GM20431 (cell line): ENCODE measurements around the gene PDE6H.

Source experiments
- in situ Hi-C: fragments of 300-500 bp; cut with MseI, MboI; formaldehyde crosslinking; loops from one replicate; pipeline ENCODE4 v1.15.0; 2020; ENCODE audit warnings: low sequenced_read_pairs; ENCODE audit not compliant: unreplicated experiment

PDE6H gene

DNA sequence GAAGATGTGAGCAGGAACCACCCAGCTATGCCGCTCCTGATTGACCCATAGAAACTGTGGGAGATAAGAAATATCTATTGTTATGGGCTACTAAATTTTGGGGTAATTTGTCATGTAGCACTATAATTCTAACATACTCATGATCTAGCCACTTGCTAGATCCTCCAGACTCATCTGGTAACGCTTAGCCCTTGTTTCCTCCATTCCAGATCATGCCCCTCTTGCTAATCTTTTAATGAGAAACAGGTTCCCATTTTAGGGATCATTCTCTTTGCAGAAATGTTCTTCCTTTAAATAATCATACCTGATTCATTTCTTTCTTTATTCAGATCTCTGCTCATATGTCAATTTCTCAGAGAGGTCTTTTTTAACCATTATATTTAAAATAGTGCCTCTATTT, 7.6 kb upstream of the PDE6H start:
- in situ Hi-C loops: no loop called here

DNA sequence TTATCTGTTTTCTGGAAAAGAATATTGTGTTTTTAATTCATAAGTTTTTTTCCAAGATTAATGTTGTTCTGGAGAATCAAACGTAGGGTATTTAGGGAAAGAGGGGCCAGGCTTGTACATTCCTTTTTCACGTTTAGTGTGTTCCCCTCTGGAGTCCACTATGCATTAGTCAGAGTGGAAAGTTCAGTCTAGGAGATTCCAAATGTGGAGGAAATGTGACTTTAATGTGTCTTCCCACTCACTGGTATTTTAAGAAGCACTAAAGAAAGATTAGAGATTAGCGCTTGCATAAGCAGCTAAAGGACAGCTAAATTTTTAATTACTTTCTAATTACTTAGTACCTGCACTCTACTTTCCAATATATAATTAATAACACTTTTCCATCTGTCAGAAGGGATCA, 4.4 kb upstream of the PDE6H start:
- in situ Hi-C loops: no loop called here

GRCh38 chr12:14970473-14970872, 2.4 kb upstream of the PDE6H start:
- in situ Hi-C loops: no loop called here

GRCh38 chr12:14974633-14975032, 1.8 kb downstream of the PDE6H start:
- in situ Hi-C loops: no loop called here

- in situ Hi-C loops: no loop called here
Measured at GRCh38 chr12:14975457-14975856, 2.6 kb downstream of the PDE6H start.

DNA sequence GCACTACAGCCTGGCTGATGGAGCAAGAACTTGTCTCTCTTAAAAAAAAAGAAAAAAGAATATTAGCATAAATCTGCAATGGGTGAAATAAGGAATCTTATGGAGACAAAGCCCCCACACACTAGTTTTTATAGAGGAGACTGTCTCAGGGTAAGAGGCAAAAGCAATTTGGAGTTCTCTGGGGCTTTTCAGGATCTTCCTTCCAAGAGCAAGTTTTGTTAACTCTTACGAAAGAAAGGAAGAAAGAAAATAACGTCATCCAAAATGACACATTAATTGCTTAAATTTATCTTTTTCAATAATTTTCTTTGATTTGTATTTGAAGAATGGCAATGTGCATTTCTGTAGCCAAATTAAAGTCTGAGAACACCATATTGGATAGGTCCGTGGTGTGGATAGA, 3.8 kb downstream of the PDE6H start:
- in situ Hi-C loops: no loop called here

GRCh38 chr12:14979468-14979867, 6.6 kb downstream of the PDE6H start:
- in situ Hi-C loops: no loop called here

GRCh38 chr12:14981049-14981448, 8.2 kb downstream of the PDE6H start:
- in situ Hi-C loops: no loop called here

- in situ Hi-C loops: no loop called here
Measured at GRCh38 chr12:14982562-14982961, 9.7 kb downstream of the PDE6H start.

DNA sequence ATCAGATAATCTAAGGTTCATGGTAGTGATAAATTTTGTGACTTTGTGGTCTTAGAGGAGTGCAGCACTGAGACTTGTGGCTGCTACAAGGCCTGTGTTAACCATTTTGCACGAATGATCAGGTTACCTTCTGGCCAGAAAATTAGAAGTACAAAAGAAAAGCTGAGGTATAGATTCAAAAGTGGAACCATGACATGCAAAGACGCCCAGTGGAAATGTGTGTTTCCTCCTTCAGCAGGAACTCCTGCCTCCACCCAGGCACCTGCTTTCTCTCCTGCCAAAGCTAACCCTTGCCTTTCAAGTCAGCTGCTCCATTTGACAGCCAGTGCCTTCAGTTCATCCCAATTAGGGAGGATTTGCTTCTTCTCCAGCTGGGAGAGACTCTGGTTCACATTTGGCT, 10.1 kb downstream of the PDE6H start:
- in situ Hi-C loops: no loop called here

- in situ Hi-C loops: no loop called here
Measured at GRCh38 chr12:14984036-14984435, 11.2 kb downstream of the PDE6H start.

GRCh38 chr12:14984766-14985285, 12.0 kb downstream of the PDE6H start:
- in situ Hi-C loops: no loop called here

- in situ Hi-C loops: no loop called here
Measured at GRCh38 chr12:14986449-14986848, 13.6 kb downstream of the PDE6H start.

- in situ Hi-C loops: no loop called here
Measured at GRCh38 chr12:14988035-14988434, 15.2 kb downstream of the PDE6H start.

GRCh38 chr12:14989790-14990189, 16.9 kb downstream of the PDE6H start:
- in situ Hi-C loops: loop anchor here (10.0 kb wide), 1 partner anchor 135 kb away; no protein-coding TSS in a partner anchor

- in situ Hi-C loops: loop anchor here (10.0 kb wide), 1 partner anchor 136 kb away; no protein-coding TSS in a partner anchor
Measured at GRCh38 chr12:14991069-14991468, 18.2 kb downstream of the PDE6H start.

DNA sequence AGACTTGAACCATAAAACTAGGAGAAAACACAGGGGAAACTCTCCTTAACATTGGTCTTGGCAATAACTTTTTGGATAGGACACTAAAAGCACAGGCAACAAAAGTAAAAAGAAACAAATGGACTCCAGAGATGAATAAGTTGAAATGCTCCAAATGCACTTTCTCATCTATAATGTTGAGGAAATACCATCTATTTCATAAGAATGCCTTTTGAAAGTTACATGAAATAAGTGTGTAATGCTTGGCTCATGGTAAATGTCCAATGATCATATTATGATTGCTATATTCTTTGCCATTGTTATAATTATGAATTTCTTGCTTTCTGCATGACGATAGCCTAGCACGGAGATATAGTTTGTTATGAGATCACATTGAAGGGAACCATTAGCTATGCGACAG, 19.8 kb downstream of the PDE6H start:
- in situ Hi-C loops: loop anchor here (10.0 kb wide), 1 partner anchor 138 kb away; no protein-coding TSS in a partner anchor

DNA sequence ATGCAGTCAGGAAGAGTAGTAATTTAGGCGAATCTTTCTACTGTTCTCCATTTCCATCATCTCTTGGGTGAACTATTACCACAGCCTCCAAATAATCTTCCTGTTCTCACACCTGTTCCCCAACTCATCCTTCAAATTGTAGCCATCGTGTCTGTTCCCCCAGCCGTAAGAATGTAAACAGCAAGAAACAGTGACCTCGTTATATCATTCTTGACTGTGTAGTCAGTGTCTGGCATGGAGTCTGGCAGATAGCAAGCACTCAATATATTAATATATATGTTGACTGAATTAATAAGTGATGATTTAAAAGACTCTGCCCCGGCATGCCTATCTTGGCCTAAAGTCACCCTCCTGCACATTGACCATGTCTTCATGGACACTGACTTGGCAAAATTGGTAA, 20.3 kb downstream of the PDE6H start:
- in situ Hi-C loops: loop anchor here (10.0 kb wide), 1 partner anchor 138 kb away; no protein-coding TSS in a partner anchor

GRCh38 chr12:14993537-14994266, 20.9 kb downstream of the PDE6H start:
- in situ Hi-C loops: loop anchor here (10.0 kb wide), 1 partner anchor 139 kb away; no protein-coding TSS in a partner anchor

GRCh38 chr12:14994610-14995009, 21.8 kb downstream of the PDE6H start:
- in situ Hi-C loops: loop anchor here (10.0 kb wide), 1 partner anchor 140 kb away; no protein-coding TSS in a partner anchor

DNA sequence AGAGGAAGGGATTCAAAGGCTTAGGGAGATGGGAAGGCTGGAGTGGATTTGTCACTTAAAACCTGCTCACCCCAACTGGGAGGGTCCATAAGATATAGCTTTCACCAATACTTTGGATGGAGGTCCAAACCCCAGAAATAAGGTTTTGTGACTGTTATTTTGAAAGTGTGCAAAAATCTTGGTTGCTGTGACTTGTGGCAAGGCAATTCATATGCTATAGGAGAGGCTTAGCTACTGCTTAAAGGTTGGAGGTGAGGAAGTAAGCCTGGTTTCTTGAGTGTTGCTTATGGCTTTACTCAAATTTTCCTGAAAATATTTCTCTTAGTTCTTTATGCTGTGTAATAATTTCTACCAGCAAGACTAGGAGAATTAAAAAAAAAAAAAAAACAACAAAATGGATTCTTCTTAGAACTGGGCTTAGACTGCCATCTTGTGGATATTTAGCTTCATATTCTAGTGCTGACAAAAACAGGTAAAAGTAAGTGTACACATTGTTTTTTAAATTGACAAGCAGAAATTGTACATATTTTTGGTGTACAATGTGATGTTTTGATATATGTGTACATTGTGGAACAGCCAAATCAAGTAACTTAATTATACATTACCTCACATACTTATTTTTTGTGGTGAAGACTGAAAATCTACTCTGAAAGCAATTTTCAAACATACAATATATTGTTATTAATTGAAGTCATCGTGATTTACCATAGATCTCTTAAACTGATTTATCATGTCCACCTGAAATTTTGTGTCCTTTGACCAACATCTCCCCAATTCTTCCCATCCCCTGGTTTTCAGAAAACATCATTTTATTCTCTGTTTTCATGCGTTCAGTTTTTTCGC, 23.0 kb downstream of the PDE6H start:
- in situ Hi-C loops: loop anchor here (10.0 kb wide), 1 partner anchor 141 kb away; no protein-coding TSS in a partner anchor
